ENCODE measurements around the gene MIB1. TPM values are rescaled to one million over a fixed set of nuclear protein-coding genes. Genes with fewer than 3 reads are reported as not detected.
A peak's percentile ranks its signal among the peaks of the same experiment; 100 is the strongest.

MIB1 gene
- total and polyA plus RNA-seq, 12 donors, result 3.1 to 50.1 (median 20.7) TPM

- Histone ChIP-seq H3K27me3 (no peaks in the 10 kb centered on the region), H3K4me3 (no peak overlapping the region), H3K27ac (no peak overlapping the region), H3K36me3 (replicated peaks in 1 of 2) (no peaks in the 10 kb centered on the region), H3K4me1 (replicated peaks in 1 of 2) (no peaks in the 10 kb centered on the region), H3K9me3 (replicated peaks in 1 of 3) (peaks cover 0 to 4% (median 0%) of the 10 kb centered on the region in 3 donors)
- TF ChIP-seq CTCF (IDR thresholded peaks at IDR 0.05) (peak; percentile 17 to 50 (median 37)), POLR2A (IDR thresholded peaks at IDR 0.05) (no peak)
- DNase-seq, result no peak
- 61 to 66% (median 63%) methylated on average over 5 of the region's 5 CpGs for WGBS, 4 donors
- intact Hi-C loops (cut with DNase I), result loop anchor here in 1 of 2 donors (10.0 kb wide), 1 partner anchor 237 kb away; the partner anchor contains the start of gene SNRPD1
Observed at GRCh38 chr18:21851327-21851961, 110.9 kb downstream of the MIB1 start.

GRCh38 chr18:21853016-21853415 is 112.4 kb downstream of the MIB1 start:
- H3K4me3 ChIP-seq, result no peak overlapping the region
- TF ChIP-seq CTCF (IDR thresholded peaks at IDR 0.05), result no peak
- TF ChIP-seq POLR2A (IDR thresholded peaks at IDR 0.05), result no peak
- intact Hi-C loops (cut with DNase I), result loop anchor here in 1 of 2 donors (10.0 kb wide), 1 partner anchor 238 kb away; the partner anchor contains the start of gene SNRPD1
- H3K36me3 ChIP-seq (replicated peaks in 1 of 2), result peaks cover 0 to 2% of the 10 kb centered on the region in 2 donors
- H3K27ac ChIP-seq, result no peak overlapping the region
- no peaks in the 10 kb centered on the region for H3K27me3 ChIP-seq
- no peak for DNase-seq
- WGBS, 4 donors, result 63 to 68% (median 66%) methylated on average over 3 of the region's 3 CpGs
- no peaks in the 10 kb centered on the region for H3K4me1 ChIP-seq (replicated peaks in 1 of 2)
- peaks cover 0 to 4% (median 0%) of the 10 kb centered on the region in 3 donors for H3K9me3 ChIP-seq (replicated peaks in 1 of 3)

- Histone ChIP-seq H3K27me3 (no peaks in the 10 kb centered on the region), H3K9me3 (replicated peaks in 1 of 3) (peaks cover 0 to 4% (median 0%) of the 10 kb centered on the region in 3 donors), H3K27ac (no peak overlapping the region), H3K4me3 (no peak overlapping the region), H3K4me1 (replicated peaks in 1 of 2) (no peaks in the 10 kb centered on the region), H3K36me3 (replicated peaks in 1 of 2) (peaks cover 0 to 4% of the 10 kb centered on the region in 2 donors)
- DNase-seq, result no peak
- 85 to 92% (median 89%) methylated on average over 6 of the region's 6 CpGs for WGBS, 4 donors
- TF ChIP-seq POLR2A (IDR thresholded peaks at IDR 0.05) (no peak), CTCF (IDR thresholded peaks at IDR 0.05) (no peak)
- intact Hi-C loops (cut with DNase I), result loop anchor here in 1 of 2 donors (10.0 kb wide), 1 partner anchor 239 kb away; the partner anchor contains the start of gene SNRPD1
Observed at GRCh38 chr18:21853775-21854552, 113.4 kb downstream of the MIB1 start.

- H3K27ac ChIP-seq, result no peak overlapping the region
- H3K4me1 ChIP-seq (replicated peaks in 1 of 2), result no peaks in the 10 kb centered on the region
- peaks cover 0 to 4% of the 10 kb centered on the region in 2 donors for H3K36me3 ChIP-seq (replicated peaks in 1 of 2)
- DNase-seq, result no peak
- no peaks in the 10 kb centered on the region for H3K27me3 ChIP-seq
- no peak overlapping the region for H3K4me3 ChIP-seq
- WGBS, 4 donors, result 90 to 99% (median 96%) methylated on average over 3 of the region's 3 CpGs
- peaks cover 0 to 4% (median 0%) of the 10 kb centered on the region in 3 donors for H3K9me3 ChIP-seq (replicated peaks in 1 of 3)
- intact Hi-C loops (cut with DNase I), result loop anchor here in 1 of 2 donors (10.0 kb wide), 1 partner anchor 241 kb away; the partner anchor contains the start of gene SNRPD1
- no peak for TF ChIP-seq POLR2A (IDR thresholded peaks at IDR 0.05)
- TF ChIP-seq CTCF (IDR thresholded peaks at IDR 0.05), result no peak
Observed at GRCh38 chr18:21855432-21855831, 114.8 kb downstream of the MIB1 start.
